Right lobe of liver (tissue), 6 donors: ENCODE measurements around the gene NPDC1. TPM values are rescaled to one million over a fixed set of nuclear protein-coding genes. Genes with fewer than 3 reads are reported as not detected.

Experiments
- ATAC-seq, 4 donors: fragments of 200-7000 bp; cut with Tn5 transposase; one replicate each; pipeline ENCODE4 v1.9.1; 2020; ENCODE audit warnings: mild to moderate bottlenecking in 4 of 4, moderate library complexity in 4 of 4
- DNase-seq, 3 donors: peaks; one replicate each; pipeline ENCODE4 v3.0.0-alpha.2; 2020
- H3K27ac ChIP-seq, 3 donors: fragments of 200-600 bp; one replicate each; pipeline ENCODE4 v1.8.0; 2022
- H3K27me3 ChIP-seq, 2 donors: fragments of 200-600 bp; one replicate each; pipeline ENCODE4 v1.8.0; 2022
- H3K36me3 ChIP-seq, 4 donors: fragments of 200-600 bp; sonication (generic) in 1 of 4; one replicate each; pipeline versions ENCODE4 v1.5.1 to v1.8.0; 2017 to 2022; ENCODE audit warnings: control low read depth in 1 of 4
- H3K4me1 ChIP-seq, 4 donors: fragments of 200-600 bp; sonication (generic) in 1 of 4; one replicate each; pipeline versions ENCODE4 v1.5.1 to v1.8.0; 2017 to 2022; ENCODE audit warnings: control low read depth in 1 of 4
- H3K4me3 ChIP-seq, 3 donors: fragments of 200-600 bp; one replicate each; pipeline ENCODE4 v1.8.0; 2022
- H3K9me3 ChIP-seq, 4 donors: fragments of 200-600 bp; sonication (generic) in 1 of 4; one replicate each; pipeline versions ENCODE4 v1.5.1 to v1.8.0; 2017 to 2022; ENCODE audit warnings: control low read depth in 1 of 4
- POLR2A ChIP-seq: fragments of 450-650 bp; IDR thresholded peaks from one replicate; pipeline ENCODE4 v1.6.1; 2017; ENCODE audit warnings: antibody characterized with exemption, mild to moderate bottlenecking
- WGBS: methylation state at CpG from one replicate; pipeline ENCODE4 v1.1.6; 2018; ENCODE audit warnings: low coverage, low lambda C conversion rate; ENCODE audit not compliant: insufficient coverage; ENCODE audit errors: missing lambda C conversion rate; 5-methylcytosine and 5-hydroxymethylcytosine counted together
- intact Hi-C, 2 donors: fragments of 100-400 bp; cut with DNase I; formaldehyde crosslinking; loops; one replicate each; pipeline versions ENCODE4 v1.11.2 to v1.14.1; 2022
- total RNA-seq, 6 experiments: library from RNA; depleted of rRNA in 2 of 6; stranded (reverse); fragments of >200 nt in 2 of 6; fragmentation: NEBNext Ultra II Directional in 3 of 6; extraction: Animal tissue kit (Norgen Biotek cat#: 25700) in 3 of 6; gene quantifications; one replicate each; pipeline versions ENCODE4 v1.1.0 to v1.2.4, GENCODE V29; 2016 to 2023
- TF ChIP-seq, protein P1 (sequence below), 4 donors: fragments of 200-600 bp in 3 of 4; fragments of 450-650 bp in 1 of 4; IDR thresholded peaks; one replicate each; pipeline versions ENCODE4 v1.5.1 to v1.8.0; 2016 to 2022; ENCODE audit warnings: antibody characterized with exemption in 4 of 4, mild to moderate bottlenecking in 2 of 4
- donor health status: DM: no; HTN: yes; CAD: no.
- donor health status: DM: no; HTN: no; CAD: no.
- donor health status: DM: no; HTN: no; CAD: no.
- donor health status: DM: no; HTN: yes; CAD: no.
- donor health status: DM: no; HTN: yes; CAD: no.

Gene NPDC1
- total RNA-seq, 6 experiments from 2014 or later: 9.3 to 14.9 (median 12.2) TPM

DNA sequence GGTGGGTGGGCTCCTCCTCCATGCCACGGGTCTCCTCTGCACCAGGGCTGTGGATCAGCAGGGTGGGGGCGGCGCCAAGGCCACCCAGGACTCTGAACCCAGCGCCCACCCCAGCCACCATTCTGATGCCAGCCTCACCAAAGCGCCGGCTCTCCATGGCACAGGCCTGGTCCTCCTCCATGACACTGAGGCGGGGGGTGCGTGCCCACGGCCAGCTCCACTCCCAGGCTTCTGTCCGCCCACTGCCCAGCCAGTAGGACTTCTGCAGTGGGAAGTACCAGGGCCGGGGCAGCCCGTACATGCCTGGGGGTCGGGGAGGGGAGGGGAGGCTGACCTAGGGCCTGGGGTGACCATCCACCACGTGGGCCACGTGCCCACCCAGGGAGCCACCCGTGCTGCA is 29.5 kb downstream of the NPDC1 start:
- WGBS: no CpG with 5 or more reads among the region's 16 CpGs
- no peaks in the 10 kb centered on the region for H3K27me3 ChIP-seq
- no peaks in the 10 kb centered on the region for H3K9me3 ChIP-seq
- H3K4me1 ChIP-seq: no peaks in the 10 kb centered on the region
- no peak for DNase-seq
- TF ChIP-seq POLR2A: no peak
- TF ChIP-seq, protein P1, sequence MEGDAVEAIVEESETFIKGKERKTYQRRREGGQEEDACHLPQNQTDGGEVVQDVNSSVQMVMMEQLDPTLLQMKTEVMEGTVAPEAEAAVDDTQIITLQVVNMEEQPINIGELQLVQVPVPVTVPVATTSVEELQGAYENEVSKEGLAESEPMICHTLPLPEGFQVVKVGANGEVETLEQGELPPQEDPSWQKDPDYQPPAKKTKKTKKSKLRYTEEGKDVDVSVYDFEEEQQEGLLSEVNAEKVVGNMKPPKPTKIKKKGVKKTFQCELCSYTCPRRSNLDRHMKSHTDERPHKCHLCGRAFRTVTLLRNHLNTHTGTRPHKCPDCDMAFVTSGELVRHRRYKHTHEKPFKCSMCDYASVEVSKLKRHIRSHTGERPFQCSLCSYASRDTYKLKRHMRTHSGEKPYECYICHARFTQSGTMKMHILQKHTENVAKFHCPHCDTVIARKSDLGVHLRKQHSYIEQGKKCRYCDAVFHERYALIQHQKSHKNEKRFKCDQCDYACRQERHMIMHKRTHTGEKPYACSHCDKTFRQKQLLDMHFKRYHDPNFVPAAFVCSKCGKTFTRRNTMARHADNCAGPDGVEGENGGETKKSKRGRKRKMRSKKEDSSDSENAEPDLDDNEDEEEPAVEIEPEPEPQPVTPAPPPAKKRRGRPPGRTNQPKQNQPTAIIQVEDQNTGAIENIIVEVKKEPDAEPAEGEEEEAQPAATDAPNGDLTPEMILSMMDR (IDR thresholded peaks at IDR 0.05): no peak
- intact Hi-C loops: no loop called here
- H3K4me3 ChIP-seq: no peak overlapping the region
- H3K27ac ChIP-seq: no peak overlapping the region
- ATAC-seq: no peak
- peaks cover 0 to 17% (median 1%) of the 10 kb centered on the region in 4 donors for H3K36me3 ChIP-seq

DNA sequence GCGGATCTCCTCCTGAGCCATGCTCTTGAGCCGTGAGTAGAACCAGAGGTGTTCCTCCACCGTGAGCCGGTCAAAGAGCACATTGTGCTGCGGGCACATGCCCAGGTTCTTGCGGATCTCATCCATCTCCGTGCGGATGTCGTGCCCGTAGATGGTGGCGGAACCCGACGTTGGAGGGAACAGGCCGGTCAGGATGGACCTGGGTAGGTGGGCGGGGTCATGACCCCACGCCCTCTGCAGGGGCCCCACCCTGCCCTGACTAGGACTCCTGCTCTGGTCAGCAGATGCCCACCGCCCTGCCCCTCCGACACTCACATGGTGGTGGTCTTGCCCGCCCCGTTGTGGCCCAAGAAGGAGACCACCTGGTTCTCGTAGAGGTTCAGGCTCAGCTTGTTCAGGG is 30.0 kb downstream of the NPDC1 start:
- ATAC-seq (no peak), DNase-seq (no peak)
- no peak for TF ChIP-seq POLR2A
- TF ChIP-seq, protein P1 (IDR thresholded peaks at IDR 0.05): no peak
- H3K36me3 ChIP-seq: peaks cover 0 to 17% (median 1%) of the 10 kb centered on the region in 4 donors
- no peak overlapping the region for H3K4me3 ChIP-seq
- no peaks in the 10 kb centered on the region for H3K9me3 ChIP-seq
- H3K4me1 ChIP-seq: no peaks in the 10 kb centered on the region
- intact Hi-C loops: no loop called here
- no peak overlapping the region for H3K27ac ChIP-seq
- no CpG with 5 or more reads among the region's 21 CpGs for WGBS
- H3K27me3 ChIP-seq: no peaks in the 10 kb centered on the region

DNA sequence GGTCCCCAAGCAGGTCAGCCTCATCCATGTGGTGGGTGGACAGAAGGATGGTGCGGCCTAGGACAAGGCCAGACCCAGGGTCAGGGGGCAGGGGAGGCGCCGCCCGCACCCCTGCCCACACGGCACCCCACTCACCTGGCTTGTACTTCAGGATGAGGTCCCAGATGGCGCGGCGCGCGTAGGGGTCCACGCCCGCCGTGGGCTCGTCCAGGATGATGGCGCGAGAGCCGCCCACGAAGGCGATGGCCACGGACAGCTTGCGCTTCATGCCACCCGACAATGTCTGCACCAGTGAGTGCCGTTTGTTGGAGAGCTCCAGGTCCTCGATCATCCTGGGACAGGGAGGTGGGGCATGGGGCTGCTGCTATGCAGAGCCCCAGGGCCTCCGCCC is 30.4 kb downstream of the NPDC1 start:
- no peaks in the 10 kb centered on the region for H3K9me3 ChIP-seq
- WGBS: 98% methylated on average over 6 of the region's 25 CpGs
- no peak overlapping the region for H3K4me3 ChIP-seq
- ATAC-seq (no peak), DNase-seq (no peak)
- H3K36me3 ChIP-seq: peaks cover 0 to 17% (median 0%) of the 10 kb centered on the region in 4 donors
- no peak overlapping the region for H3K27ac ChIP-seq
- TF ChIP-seq, protein P1 (IDR thresholded peaks at IDR 0.05): no peak
- no peak for TF ChIP-seq POLR2A
- H3K4me1 ChIP-seq: no peaks in the 10 kb centered on the region
- intact Hi-C loops: no loop called here
- H3K27me3 ChIP-seq: no peaks in the 10 kb centered on the region

DNA sequence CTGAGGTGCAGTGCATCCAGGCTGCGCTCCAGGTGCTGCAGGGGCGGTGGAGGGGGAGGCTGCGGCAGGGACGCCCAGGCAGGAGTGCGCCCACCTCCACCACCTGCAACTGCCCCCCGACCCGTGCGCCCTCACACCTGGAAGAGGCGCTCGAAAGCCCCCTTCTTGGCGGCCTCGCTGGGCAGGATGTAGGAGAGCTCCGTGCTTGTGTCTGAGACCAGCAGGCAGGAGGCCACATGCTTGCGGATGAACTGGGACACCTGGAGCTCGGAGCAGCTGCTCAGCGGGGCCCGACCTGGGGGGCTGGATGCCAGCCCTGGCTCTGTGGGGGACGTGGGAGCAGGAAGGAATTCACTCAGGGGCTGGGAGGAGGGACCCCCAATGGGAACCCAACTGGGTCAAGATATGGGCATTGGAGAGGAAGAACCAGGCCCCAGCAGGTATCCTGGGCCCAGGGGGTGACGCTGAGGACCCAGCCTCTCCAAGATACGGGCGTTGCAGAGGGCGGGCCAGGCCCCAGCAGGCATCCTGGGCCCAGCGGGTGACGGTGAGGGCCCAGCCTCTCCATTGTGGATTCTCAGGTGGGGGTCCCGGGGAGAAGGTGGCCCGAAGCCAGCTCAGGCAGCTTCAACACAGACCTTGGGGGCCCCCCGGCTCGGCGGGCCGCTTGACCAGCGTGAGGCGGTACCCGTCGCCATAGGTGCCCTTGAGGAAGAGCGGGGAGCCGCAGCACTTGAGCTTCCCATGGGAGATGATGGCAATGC is 31.0 kb downstream of the NPDC1 start:
- TF ChIP-seq POLR2A: no peak
- TF ChIP-seq, protein P1 (IDR thresholded peaks at IDR 0.05): no peak
- Histone ChIP-seq H3K36me3 (peaks cover 0 to 17% (median 0%) of the 10 kb centered on the region in 4 donors), H3K27me3 (no peaks in the 10 kb centered on the region), H3K4me1 (no peaks in the 10 kb centered on the region), H3K4me3 (no peak overlapping the region), H3K27ac (no peak overlapping the region), H3K9me3 (no peaks in the 10 kb centered on the region)
- ATAC-seq (no peak), DNase-seq (no peak)
- WGBS: 100% methylated on average over 1 of the region's 36 CpGs
- intact Hi-C loops: no loop called here
